IPS-18a (cell line): Measurements from ENCODE around the gene TNFRSF14.

Experiments used
- H3K27ac ChIP-seq: one replicate; pipeline ENCODE4 v1.5.1; 2013; ENCODE audit warnings: low read length
- H3K27me3 ChIP-seq: one replicate; pipeline ENCODE4 v1.6.1; 2013; ENCODE audit warnings: mild to moderate bottlenecking, low read length; ENCODE audit not compliant: control insufficient read depth, insufficient read depth
- H3K36me3 ChIP-seq: one replicate; pipeline ENCODE4 v1.6.1; 2013; ENCODE audit warnings: low read depth, low read length; ENCODE audit not compliant: control insufficient read depth
- H3K4me1 ChIP-seq: one replicate; pipeline ENCODE4 v1.6.1; 2013; ENCODE audit warnings: low read depth, low read length; ENCODE audit not compliant: control insufficient read depth
- H3K4me3 ChIP-seq: one replicate; pipeline ENCODE4 v1.5.1; 2013; ENCODE audit warnings: low read length
- H3K9ac ChIP-seq: one replicate; pipeline ENCODE4 v1.6.1; 2013; ENCODE audit warnings: mild to moderate bottlenecking, low read length, moderate library complexity
- H3K9me3 ChIP-seq: one replicate; pipeline ENCODE4 v1.6.1; 2013; ENCODE audit warnings: low read depth, low read length; ENCODE audit not compliant: control insufficient read depth

The TNFRSF14 gene

GRCh38 chr1:2516124-2516523 is 40.0 kb upstream of the TNFRSF14 start:
- Histone ChIP-seq H3K36me3 (peaks cover 62% of the 10 kb centered on the region), H3K27ac (no peak overlapping the region), H3K9ac (no peak overlapping the region), H3K4me3 (no peak overlapping the region), H3K9me3 (no peaks in the 10 kb centered on the region), H3K4me1 (no peaks in the 10 kb centered on the region), H3K27me3 (no peaks in the 10 kb centered on the region)

- H3K9ac ChIP-seq, result no peak overlapping the region
- no peaks in the 10 kb centered on the region for H3K27me3 ChIP-seq
- no peaks in the 10 kb centered on the region for H3K9me3 ChIP-seq
- H3K36me3 ChIP-seq, result peaks cover 59% of the 10 kb centered on the region
- H3K4me1 ChIP-seq, result no peaks in the 10 kb centered on the region
- no peak overlapping the region for H3K4me3 ChIP-seq
- H3K27ac ChIP-seq, result no peak overlapping the region
These were observed 39.2 kb upstream of the TNFRSF14 start for GRCh38 chr1:2516946-2517345.

- no peak overlapping the region for H3K9ac ChIP-seq
- peaks cover 59% of the 10 kb centered on the region for H3K36me3 ChIP-seq
- H3K4me3 ChIP-seq, result no peak overlapping the region
- no peaks in the 10 kb centered on the region for H3K9me3 ChIP-seq
- no peaks in the 10 kb centered on the region for H3K27me3 ChIP-seq
- no peak overlapping the region for H3K27ac ChIP-seq
- H3K4me1 ChIP-seq, result no peaks in the 10 kb centered on the region
These were observed 38.2 kb upstream of the TNFRSF14 start for GRCh38 chr1:2517966-2518365.

GRCh38 chr1:2518528-2518927 is 37.6 kb upstream of the TNFRSF14 start:
- Histone ChIP-seq H3K9me3 (no peaks in the 10 kb centered on the region), H3K4me3 (no peak overlapping the region), H3K27me3 (no peaks in the 10 kb centered on the region), H3K4me1 (no peaks in the 10 kb centered on the region), H3K9ac (no peak overlapping the region), H3K36me3 (peaks cover 56% of the 10 kb centered on the region), H3K27ac (no peak overlapping the region)

- Histone ChIP-seq H3K27ac (no peak overlapping the region), H3K36me3 (peaks cover 50% of the 10 kb centered on the region), H3K27me3 (no peaks in the 10 kb centered on the region), H3K4me1 (no peaks in the 10 kb centered on the region), H3K4me3 (no peak overlapping the region), H3K9ac (no peak overlapping the region), H3K9me3 (no peaks in the 10 kb centered on the region)
These were observed 37.0 kb upstream of the TNFRSF14 start for GRCh38 chr1:2519029-2519685.

GRCh38 chr1:2519729-2520128 is 36.4 kb upstream of the TNFRSF14 start:
- Histone ChIP-seq H3K4me3 (no peak overlapping the region), H3K27ac (no peak overlapping the region), H3K9ac (no peak overlapping the region), H3K9me3 (no peaks in the 10 kb centered on the region), H3K36me3 (peaks cover 50% of the 10 kb centered on the region), H3K4me1 (no peaks in the 10 kb centered on the region), H3K27me3 (no peaks in the 10 kb centered on the region)

GRCh38 chr1:2520206-2520605 is 36.0 kb upstream of the TNFRSF14 start:
- Histone ChIP-seq H3K9ac (no peak overlapping the region), H3K27ac (no peak overlapping the region), H3K36me3 (peaks cover 46% of the 10 kb centered on the region), H3K9me3 (no peaks in the 10 kb centered on the region), H3K4me1 (peaks cover under 1% of the 10 kb centered on the region), H3K27me3 (no peaks in the 10 kb centered on the region), H3K4me3 (no peak overlapping the region)

- Histone ChIP-seq H3K4me1 (peaks cover 3% of the 10 kb centered on the region), H3K27me3 (no peaks in the 10 kb centered on the region), H3K27ac (no peak overlapping the region), H3K9me3 (no peaks in the 10 kb centered on the region), H3K36me3 (peaks cover 45% of the 10 kb centered on the region), H3K9ac (no peak overlapping the region), H3K4me3 (no peak overlapping the region)
These were observed 35.4 kb upstream of the TNFRSF14 start for GRCh38 chr1:2520806-2521205.

GRCh38 chr1:2522230-2522629 is 33.9 kb upstream of the TNFRSF14 start:
- peaks cover 38% of the 10 kb centered on the region for H3K36me3 ChIP-seq

GRCh38 chr1:2523191-2523890 is 32.8 kb upstream of the TNFRSF14 start:
- Histone ChIP-seq H3K4me3 (no peak overlapping the region), H3K9ac (no peak overlapping the region), H3K27ac (no peak overlapping the region), H3K4me1 (peaks cover 7% of the 10 kb centered on the region), H3K36me3 (peaks cover 28% of the 10 kb centered on the region), H3K27me3 (peaks cover 17% of the 10 kb centered on the region), H3K9me3 (no peaks in the 10 kb centered on the region)

More at GRCh38 chr1:2522230-2522629, 33.9 kb upstream of the TNFRSF14 start:
- H3K9ac ChIP-seq, result no peak overlapping the region
- peaks cover 6% of the 10 kb centered on the region for H3K27me3 ChIP-seq
- H3K4me1 ChIP-seq, result peaks cover 7% of the 10 kb centered on the region
- no peak overlapping the region for H3K4me3 ChIP-seq
- H3K9me3 ChIP-seq, result no peaks in the 10 kb centered on the region
- H3K27ac ChIP-seq, result no peak overlapping the region

- H3K27me3 ChIP-seq, result peaks cover 24% of the 10 kb centered on the region
- H3K27ac ChIP-seq, result no peak overlapping the region
- peaks cover 10% of the 10 kb centered on the region for H3K4me1 ChIP-seq
- H3K9me3 ChIP-seq, result no peaks in the 10 kb centered on the region
- no peak overlapping the region for H3K4me3 ChIP-seq
- H3K36me3 ChIP-seq, result peaks cover 21% of the 10 kb centered on the region
- no peak overlapping the region for H3K9ac ChIP-seq
These were observed 32.1 kb upstream of the TNFRSF14 start for GRCh38 chr1:2523891-2524609.
